IPS-20b (cell line): Measurements from ENCODE around the gene ATP8A2.
"Not testable (repeated sequence)": the region's sequence is repeated elsewhere in the genome, so short reads cannot be mapped to it uniquely, and the experiment has no call there.

Experiments
- H3K27ac ChIP-seq: one replicate; pipeline ENCODE4 v1.5.1; 2013; ENCODE audit warnings: low read length
- H3K27me3 ChIP-seq: 2 replicates; pipeline ENCODE4 v1.6.1; 2013; ENCODE audit warnings: mild to moderate bottlenecking, low read length, inconsistent platforms; ENCODE audit not compliant: insufficient read depth
- H3K36me3 ChIP-seq: 2 replicates; pipeline ENCODE4 v1.6.1; 2013; ENCODE audit warnings: low read depth, mild to moderate bottlenecking, inconsistent platforms, low read length, moderate library complexity; ENCODE audit not compliant: insufficient read depth
- H3K4me1 ChIP-seq: 2 replicates; pipeline ENCODE4 v1.6.1; 2013; ENCODE audit warnings: mild to moderate bottlenecking, control low read depth, inconsistent platforms, low read length, moderate library complexity; ENCODE audit not compliant: insufficient read depth
- H3K4me3 ChIP-seq: 2 replicates; pipeline ENCODE4 v1.5.1; 2013; ENCODE audit warnings: mild to moderate bottlenecking, low read length, inconsistent platforms
- H3K9ac ChIP-seq: 2 replicates; pipeline ENCODE4 v1.6.1; 2013; ENCODE audit warnings: low read depth, mild to moderate bottlenecking, inconsistent platforms, low read length, moderate library complexity
- H3K9me3 ChIP-seq: 2 replicates; pipeline ENCODE4 v1.6.1; 2013; ENCODE audit warnings: mild to moderate bottlenecking, low read depth, low read length, inconsistent platforms; ENCODE audit not compliant: insufficient read depth

Gene ATP8A2

DNA sequence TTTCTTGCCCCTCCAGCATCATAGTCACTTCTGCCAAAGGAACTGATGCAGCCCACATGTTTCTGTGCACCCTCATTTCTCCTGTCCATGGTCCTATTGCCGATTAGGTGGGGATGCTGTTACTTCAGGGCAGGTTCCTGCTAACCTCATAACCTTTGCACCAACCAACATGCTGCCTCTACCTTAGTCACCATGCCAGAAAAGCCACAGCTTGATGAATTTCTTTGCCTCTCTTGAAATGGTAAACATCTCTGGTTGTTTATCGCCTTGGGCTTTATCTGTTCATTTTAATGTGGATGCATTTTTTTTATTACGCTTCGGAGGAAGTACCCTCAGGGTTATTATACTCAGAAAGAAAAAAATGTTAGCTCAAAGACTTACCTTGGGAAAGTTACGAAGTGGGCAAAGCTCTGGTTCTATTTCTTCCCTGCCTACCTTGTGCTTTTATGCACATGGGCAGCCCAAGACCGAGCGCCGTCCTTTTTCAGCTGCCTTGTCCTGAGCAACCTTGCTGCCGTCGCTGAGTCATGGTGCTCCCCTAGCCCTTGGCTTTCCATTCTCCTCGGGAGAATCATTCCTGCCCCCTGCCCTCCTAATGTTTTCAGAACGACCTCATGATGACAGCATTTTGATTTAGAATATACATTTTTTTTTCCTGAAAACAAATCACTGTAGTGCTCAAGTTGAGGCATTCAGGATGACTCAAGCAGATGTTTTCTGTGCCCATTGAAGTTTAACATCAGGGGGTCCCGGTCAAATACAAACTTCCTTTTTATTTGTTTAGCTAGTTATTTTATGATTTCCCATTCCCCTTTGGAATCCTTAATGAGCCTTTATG is 400.1 kb downstream of the ATP8A2 start:
- no peak overlapping the region for H3K27ac ChIP-seq
- no peaks in the 10 kb centered on the region for H3K36me3 ChIP-seq
- H3K9ac ChIP-seq: no peak overlapping the region
- H3K27me3 ChIP-seq: no peaks in the 10 kb centered on the region
- H3K9me3 ChIP-seq: no peaks in the 10 kb centered on the region
- no peak overlapping the region for H3K4me3 ChIP-seq
- H3K4me1 ChIP-seq: peaks cover 13% of the 10 kb centered on the region

DNA sequence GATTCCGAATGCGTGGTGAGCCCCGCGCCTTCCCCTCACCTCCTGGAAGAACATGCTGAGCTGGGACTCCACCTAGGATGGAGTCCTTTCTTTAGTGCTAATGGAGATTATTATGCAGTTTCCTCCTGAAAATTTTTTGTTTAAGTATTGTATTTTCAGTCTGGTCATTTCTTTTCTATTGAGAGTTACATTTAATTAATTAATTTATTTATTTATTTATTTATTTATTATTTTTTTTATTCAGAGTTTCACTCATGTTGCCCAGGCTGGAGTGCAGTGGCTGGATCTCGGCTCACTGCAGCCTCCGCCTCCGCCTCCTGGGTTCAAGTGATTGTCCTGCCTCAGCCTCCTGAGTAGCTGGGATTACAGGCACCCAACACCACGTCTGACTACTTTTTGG is 400.8 kb downstream of the ATP8A2 start:
- H3K4me1 ChIP-seq: peaks cover 13% of the 10 kb centered on the region
- H3K9ac ChIP-seq, H3K9me3 ChIP-seq, H3K27me3 ChIP-seq, H3K36me3 ChIP-seq, H3K27ac ChIP-seq, H3K4me3 ChIP-seq: not testable (repeated sequence)

DNA sequence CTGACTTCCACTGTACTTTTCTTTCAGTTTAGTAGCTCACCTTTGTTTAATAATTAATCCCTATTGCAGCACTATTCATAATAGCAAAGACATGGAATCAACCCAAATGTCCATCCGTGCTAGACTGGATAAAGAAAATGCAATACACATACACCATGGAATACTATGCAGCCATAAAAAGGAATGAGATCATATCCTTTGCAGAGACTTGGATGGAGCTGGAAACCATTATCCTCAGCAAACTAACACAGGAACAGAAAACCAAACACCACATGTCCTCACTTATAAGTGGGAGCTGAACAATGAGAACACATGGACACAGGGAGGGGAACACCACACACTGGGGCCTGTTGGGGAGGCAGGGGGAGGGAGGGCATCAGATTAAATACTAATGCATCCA is 402.3 kb downstream of the ATP8A2 start:
- not testable (repeated sequence) for H3K27me3 ChIP-seq, H3K36me3 ChIP-seq, H3K9ac ChIP-seq

DNA sequence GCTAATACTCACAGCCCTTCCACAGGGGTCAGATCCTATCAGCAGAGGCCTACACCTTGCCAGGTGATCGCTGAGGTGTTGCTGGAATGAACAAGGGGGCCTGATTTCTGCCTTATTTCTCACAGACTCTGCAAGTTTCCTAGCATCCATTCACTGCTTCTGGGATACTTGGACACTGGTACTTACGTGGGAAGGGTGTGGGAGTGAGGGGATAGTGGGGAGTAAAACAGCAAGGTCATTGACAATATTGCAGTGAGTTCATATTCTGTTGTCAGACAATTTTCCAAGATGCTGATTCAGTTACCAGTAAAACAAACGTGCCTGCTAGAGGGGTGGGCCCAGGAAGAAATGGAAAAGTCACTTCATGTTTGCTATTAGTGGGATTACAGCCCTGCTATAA is 403.5 kb downstream of the ATP8A2 start:
- Histone ChIP-seq H3K9me3 (no peaks in the 10 kb centered on the region), H3K4me3 (no peak overlapping the region), H3K9ac (no peak overlapping the region), H3K36me3 (no peaks in the 10 kb centered on the region), H3K4me1 (peaks cover 18% of the 10 kb centered on the region), H3K27ac (no peak overlapping the region), H3K27me3 (no peaks in the 10 kb centered on the region)

More for the DNA sequence above, 402.3 kb downstream of the ATP8A2 start:
- peaks cover 18% of the 10 kb centered on the region for H3K4me1 ChIP-seq
- H3K4me3 ChIP-seq, H3K9me3 ChIP-seq, H3K27ac ChIP-seq: not testable (repeated sequence)

DNA sequence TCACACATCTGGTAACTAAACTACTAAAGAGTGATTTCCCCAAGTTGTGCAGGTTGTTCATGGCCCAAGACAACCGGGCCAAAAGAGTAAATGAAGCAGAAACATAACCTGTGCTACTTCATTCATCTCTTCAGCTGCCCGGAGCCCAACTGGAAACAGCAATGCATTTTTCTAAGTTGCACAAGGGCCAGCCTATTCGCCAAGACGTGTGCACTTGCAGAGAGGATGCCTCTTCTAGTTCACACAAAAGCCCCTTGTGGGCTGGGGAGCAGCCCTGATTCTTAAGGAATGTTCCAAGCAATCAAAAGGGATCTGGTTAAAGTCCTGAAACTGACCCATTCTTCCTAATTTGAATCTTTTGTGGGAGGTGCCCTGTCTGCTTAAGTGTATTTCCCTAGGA is 404.2 kb downstream of the ATP8A2 start:
- H3K27me3 ChIP-seq: no peaks in the 10 kb centered on the region
- H3K27ac ChIP-seq: no peak overlapping the region
- no peak overlapping the region for H3K9ac ChIP-seq
- H3K4me1 ChIP-seq: peaks cover 13% of the 10 kb centered on the region
- no peaks in the 10 kb centered on the region for H3K36me3 ChIP-seq
- no peaks in the 10 kb centered on the region for H3K9me3 ChIP-seq
- no peak overlapping the region for H3K4me3 ChIP-seq

DNA sequence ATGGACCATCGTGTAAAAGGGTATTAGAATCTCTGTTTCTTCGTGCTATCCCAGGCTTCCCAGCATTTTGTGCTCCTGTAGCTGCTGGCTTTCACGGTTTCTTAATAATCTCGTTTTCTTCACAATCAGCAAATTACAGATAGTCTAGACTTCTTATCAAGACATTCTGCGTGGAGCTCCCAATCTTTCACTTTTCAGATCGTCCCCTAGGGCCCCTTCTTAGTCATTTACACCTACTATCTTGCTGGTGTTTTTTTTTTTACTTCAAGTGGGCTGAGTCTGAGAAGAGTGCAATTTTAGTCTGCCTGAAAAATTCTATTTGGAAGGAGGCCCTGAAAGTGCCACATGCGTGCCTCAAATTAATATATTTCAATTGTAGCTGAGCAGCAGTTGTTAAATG is 404.9 kb downstream of the ATP8A2 start:
- peaks cover 7% of the 10 kb centered on the region for H3K4me1 ChIP-seq
- no peaks in the 10 kb centered on the region for H3K9me3 ChIP-seq
- no peaks in the 10 kb centered on the region for H3K27me3 ChIP-seq
- H3K4me3 ChIP-seq: no peak overlapping the region
- H3K36me3 ChIP-seq: no peaks in the 10 kb centered on the region
- H3K27ac ChIP-seq: no peak overlapping the region
- H3K9ac ChIP-seq: no peak overlapping the region

DNA sequence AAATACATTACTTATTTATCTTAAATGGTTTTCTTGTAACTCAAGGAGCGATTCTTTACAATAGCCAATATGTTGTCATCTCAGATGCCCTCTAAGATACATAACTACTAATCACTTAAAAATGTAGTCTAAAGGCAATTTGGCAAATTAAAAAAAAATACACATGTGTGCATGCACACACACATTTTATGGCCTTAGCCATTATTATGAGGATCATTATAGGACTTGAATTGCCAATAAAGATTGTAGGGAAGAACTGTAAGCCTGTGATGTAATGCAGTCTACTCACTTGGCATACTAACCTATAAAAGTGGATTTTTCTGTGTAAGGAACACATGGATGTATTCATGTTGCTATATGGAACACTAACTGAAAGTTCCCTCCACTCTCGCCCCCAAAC is 405.7 kb downstream of the ATP8A2 start:
- no peaks in the 10 kb centered on the region for H3K9me3 ChIP-seq
- no peak overlapping the region for H3K4me3 ChIP-seq
- no peaks in the 10 kb centered on the region for H3K36me3 ChIP-seq
- H3K4me1 ChIP-seq: peaks cover 4% of the 10 kb centered on the region; the same call in 1 of the 2 replicates
- no peak overlapping the region for H3K9ac ChIP-seq
- no peak overlapping the region for H3K27ac ChIP-seq
- no peaks in the 10 kb centered on the region for H3K27me3 ChIP-seq

DNA sequence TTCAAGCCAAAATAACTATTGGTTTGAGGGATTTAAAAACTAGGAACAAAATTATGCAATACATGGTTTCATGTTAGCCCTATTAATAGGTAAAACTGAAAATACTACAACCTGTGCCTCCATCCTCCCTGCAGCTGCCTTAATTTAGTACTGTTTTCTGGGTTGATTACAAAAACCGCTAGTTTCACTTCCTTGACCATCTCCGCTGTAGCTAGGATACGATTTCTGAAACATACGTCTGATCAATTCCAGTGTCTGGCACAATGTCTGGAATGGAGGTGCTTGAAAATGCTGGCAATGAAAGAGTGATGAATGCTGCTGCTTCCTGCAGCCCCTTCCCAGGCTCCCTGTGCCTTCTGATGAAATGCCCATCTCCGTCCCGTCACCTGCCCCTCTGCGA is 406.6 kb downstream of the ATP8A2 start:
- no peak overlapping the region for H3K4me3 ChIP-seq
- no peaks in the 10 kb centered on the region for H3K36me3 ChIP-seq
- no peaks in the 10 kb centered on the region for H3K9me3 ChIP-seq
- no peak overlapping the region for H3K9ac ChIP-seq
- peaks cover 4% of the 10 kb centered on the region; the same call in 1 of the 2 replicates for H3K4me1 ChIP-seq
- no peaks in the 10 kb centered on the region for H3K27me3 ChIP-seq
- H3K27ac ChIP-seq: no peak overlapping the region

DNA sequence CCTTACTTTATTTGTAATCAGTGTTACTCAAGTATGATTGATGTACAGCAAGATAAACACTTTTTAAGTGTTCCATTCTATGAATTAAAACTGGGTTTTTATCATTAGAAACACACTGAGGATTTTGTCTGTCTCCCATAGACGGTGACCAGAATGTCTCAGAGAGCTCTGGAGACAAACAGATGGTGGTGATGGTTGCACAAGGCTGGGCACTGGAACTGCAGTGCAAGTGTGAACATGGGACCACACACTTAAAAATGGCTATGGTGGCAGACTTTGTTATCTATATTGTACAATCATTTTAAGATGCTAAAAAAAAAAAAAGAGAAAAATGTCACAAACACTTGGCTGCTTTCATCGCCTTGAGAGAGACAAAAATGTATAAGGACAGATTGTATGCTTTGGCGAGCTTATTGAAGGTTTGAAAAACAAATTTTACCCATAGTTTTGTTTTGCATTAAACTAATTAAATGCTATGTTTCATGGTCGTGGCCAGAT is 407.1 kb downstream of the ATP8A2 start:
- Histone ChIP-seq H3K36me3 (no peaks in the 10 kb centered on the region), H3K4me1 (peaks cover 4% of the 10 kb centered on the region; the same call in 1 of the 2 replicates), H3K9ac (no peak overlapping the region), H3K4me3 (no peak overlapping the region), H3K27ac (no peak overlapping the region), H3K27me3 (no peaks in the 10 kb centered on the region), H3K9me3 (no peaks in the 10 kb centered on the region)

DNA sequence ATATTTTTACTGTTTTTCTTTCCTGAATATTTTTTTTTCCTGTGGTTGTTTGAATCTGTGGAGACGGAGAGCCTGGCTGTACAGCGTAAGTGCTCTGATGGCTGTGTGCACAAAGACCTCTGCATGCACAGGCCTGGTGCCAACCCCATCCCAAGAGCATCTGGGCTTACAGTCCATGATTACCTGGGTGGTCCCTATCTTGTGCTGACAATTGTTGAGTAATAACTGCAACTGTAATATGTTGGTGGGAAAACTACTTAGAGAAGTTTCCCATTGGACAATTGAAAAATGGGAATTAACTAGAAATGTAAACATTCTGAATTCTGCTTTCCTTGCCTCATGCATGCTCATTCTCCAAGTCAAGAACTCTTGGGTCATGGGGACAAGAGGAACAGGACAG is 411.3 kb downstream of the ATP8A2 start:
- Histone ChIP-seq H3K4me3 (no peak overlapping the region), H3K4me1 (peaks cover 1% of the 10 kb centered on the region; the same call in 1 of the 2 replicates), H3K9ac (no peak overlapping the region), H3K27me3 (no peaks in the 10 kb centered on the region), H3K27ac (no peak overlapping the region), H3K36me3 (no peaks in the 10 kb centered on the region), H3K9me3 (no peaks in the 10 kb centered on the region)

DNA sequence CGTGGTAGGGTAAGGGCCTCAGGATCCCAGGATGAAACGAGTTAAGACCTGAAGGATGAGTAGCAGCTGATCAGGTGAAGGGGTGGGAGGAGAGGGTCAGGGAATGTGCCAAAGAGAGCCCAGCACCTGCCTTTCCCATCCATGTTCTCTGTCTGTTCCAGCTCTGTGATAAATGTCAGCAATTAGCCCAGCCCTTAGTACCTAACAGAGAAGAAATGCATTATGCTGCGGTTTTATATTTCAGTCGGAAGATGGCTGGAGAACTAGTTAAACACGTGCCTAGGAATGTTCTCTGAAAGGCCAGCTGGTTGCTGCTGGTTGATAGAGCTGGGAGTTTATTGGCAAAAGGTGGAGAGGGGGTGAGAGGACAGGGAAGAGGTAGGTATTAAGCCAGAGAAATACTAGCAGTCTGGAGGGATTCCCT is 411.8 kb downstream of the ATP8A2 start:
- Histone ChIP-seq H3K4me1 (no peaks in the 10 kb centered on the region), H3K9ac (no peak overlapping the region), H3K27ac (no peak overlapping the region), H3K9me3 (no peaks in the 10 kb centered on the region), H3K36me3 (no peaks in the 10 kb centered on the region), H3K4me3 (no peak overlapping the region), H3K27me3 (no peaks in the 10 kb centered on the region)

DNA sequence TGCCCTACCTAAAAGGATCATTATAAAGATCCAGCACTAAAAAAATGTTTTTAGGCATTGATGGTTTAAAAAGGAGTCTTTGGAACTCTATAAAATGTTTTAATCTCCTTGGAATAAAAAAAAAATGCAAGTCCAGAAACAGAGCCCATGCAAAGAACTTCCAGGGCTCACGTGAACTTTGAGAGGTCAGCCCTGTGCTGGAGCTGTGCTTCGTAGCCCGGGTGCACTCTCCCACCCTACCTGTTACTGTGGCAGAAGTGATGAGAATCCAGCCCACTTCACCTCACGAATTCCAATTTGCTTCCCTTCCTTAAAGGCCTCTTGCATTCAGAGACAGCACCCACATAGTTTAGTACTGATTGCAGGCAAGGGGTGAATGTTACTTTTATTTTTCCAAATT is 412.3 kb downstream of the ATP8A2 start:
- Histone ChIP-seq H3K27ac (no peak overlapping the region), H3K4me3 (no peak overlapping the region), H3K36me3 (no peaks in the 10 kb centered on the region), H3K27me3 (no peaks in the 10 kb centered on the region), H3K9me3 (no peaks in the 10 kb centered on the region), H3K4me1 (no peaks in the 10 kb centered on the region), H3K9ac (no peak overlapping the region)
